Body of pancreas (tissue), 4 donors: ENCODE results near the gene MANBA.

ENCODE experiments used
- POLR2A ChIP-seq, 3 donors: fragments of 450-650 bp; IDR thresholded peaks; one replicate each; pipeline ENCODE4 v1.6.1; 2016; ENCODE audit warnings: antibody characterized with exemption in 3 of 3, mild to moderate bottlenecking in 2 of 3
- TF ChIP-seq, protein P1 (sequence below), 7 experiments: fragments of 450-650 bp in 4 of 7; fragments of 200-600 bp in 3 of 7; sonication (generic) in 3 of 7; IDR thresholded peaks; one replicate each; pipeline ENCODE4 v1.5.1; 2016 to 2019; ENCODE audit warnings: antibody characterized with exemption in 7 of 7

DNA sequence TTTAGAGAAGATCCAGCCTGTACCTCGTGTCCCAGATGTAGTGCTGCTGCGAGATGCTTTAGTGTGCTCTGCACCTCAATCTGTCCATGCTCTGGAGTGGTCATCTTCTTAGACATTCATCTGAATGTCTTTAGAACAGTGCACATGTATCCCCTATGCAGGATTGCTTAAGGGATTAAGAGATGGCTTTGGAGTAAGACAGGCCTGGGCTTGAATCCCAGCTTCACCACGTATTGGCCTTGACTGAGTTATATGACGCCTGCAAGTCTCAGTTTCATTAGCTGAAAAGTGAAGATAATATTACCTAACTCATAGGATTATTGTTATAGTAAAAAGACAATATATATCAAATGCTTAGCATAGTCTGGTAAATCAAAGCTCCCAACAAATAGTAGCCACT is 161.3 kb downstream of the MANBA start:
- TF ChIP-seq, protein P1, sequence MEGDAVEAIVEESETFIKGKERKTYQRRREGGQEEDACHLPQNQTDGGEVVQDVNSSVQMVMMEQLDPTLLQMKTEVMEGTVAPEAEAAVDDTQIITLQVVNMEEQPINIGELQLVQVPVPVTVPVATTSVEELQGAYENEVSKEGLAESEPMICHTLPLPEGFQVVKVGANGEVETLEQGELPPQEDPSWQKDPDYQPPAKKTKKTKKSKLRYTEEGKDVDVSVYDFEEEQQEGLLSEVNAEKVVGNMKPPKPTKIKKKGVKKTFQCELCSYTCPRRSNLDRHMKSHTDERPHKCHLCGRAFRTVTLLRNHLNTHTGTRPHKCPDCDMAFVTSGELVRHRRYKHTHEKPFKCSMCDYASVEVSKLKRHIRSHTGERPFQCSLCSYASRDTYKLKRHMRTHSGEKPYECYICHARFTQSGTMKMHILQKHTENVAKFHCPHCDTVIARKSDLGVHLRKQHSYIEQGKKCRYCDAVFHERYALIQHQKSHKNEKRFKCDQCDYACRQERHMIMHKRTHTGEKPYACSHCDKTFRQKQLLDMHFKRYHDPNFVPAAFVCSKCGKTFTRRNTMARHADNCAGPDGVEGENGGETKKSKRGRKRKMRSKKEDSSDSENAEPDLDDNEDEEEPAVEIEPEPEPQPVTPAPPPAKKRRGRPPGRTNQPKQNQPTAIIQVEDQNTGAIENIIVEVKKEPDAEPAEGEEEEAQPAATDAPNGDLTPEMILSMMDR (IDR thresholded peaks at IDR 0.05): no peak
- no peak for TF ChIP-seq POLR2A (IDR thresholded peaks at IDR 0.05)
